ENCODE measurements around the gene CHRNA7.
"Not testable (repeated sequence)": the region's sequence is repeated elsewhere in the genome, so short reads cannot be mapped to it uniquely, and the experiment has no call there.

Gene CHRNA7

GRCh38 chr15:32120577-32121383 lies 90.5 kb downstream of the CHRNA7 start:
- DNase-seq, result no peak

- DNase-seq, result no peak
These were observed 91.0 kb downstream of the CHRNA7 start for GRCh38 chr15:32121384-32121695.

- DNase-seq, result no peak
These were observed 91.7 kb downstream of the CHRNA7 start for GRCh38 chr15:32122013-32122412.

GRCh38 chr15:32123473-32123872 lies 93.2 kb downstream of the CHRNA7 start:
- no peak for DNase-seq

GRCh38 chr15:32124726-32125125 lies 94.4 kb downstream of the CHRNA7 start:
- DNase-seq, result no peak

- DNase-seq, result no peak
These were observed 95.3 kb downstream of the CHRNA7 start for GRCh38 chr15:32125595-32125994.

GRCh38 chr15:32129815-32130214 lies 99.5 kb downstream of the CHRNA7 start:
- no peak for DNase-seq

GRCh38 chr15:32130823-32131222 lies 100.5 kb downstream of the CHRNA7 start:
- DNase-seq, result no peak

- DNase-seq, result no peak
These were observed 101.5 kb downstream of the CHRNA7 start for GRCh38 chr15:32131803-32132202.

- DNase-seq, result no peak
These were observed 102.5 kb downstream of the CHRNA7 start for GRCh38 chr15:32132859-32133258.

GRCh38 chr15:32134842-32135241 lies 104.5 kb downstream of the CHRNA7 start:
- no peak for DNase-seq

GRCh38 chr15:32135335-32135734 lies 105.0 kb downstream of the CHRNA7 start:
- no peak for DNase-seq

- DNase-seq, result not testable (repeated sequence)
These were observed 115.2 kb downstream of the CHRNA7 start for GRCh38 chr15:32145512-32145911.

GRCh38 chr15:32148833-32149555 lies 118.7 kb downstream of the CHRNA7 start:
- DNase-seq, result no peak

GRCh38 chr15:32152574-32152973 lies 122.3 kb downstream of the CHRNA7 start:
- no peak for DNase-seq

GRCh38 chr15:32153868-32154623 lies 123.7 kb downstream of the CHRNA7 start:
- not testable (repeated sequence) for DNase-seq

- not testable (repeated sequence) for DNase-seq
These were observed 131.8 kb downstream of the CHRNA7 start for GRCh38 chr15:32162143-32162542.

- not testable (repeated sequence) for DNase-seq
These were observed 133.8 kb downstream of the CHRNA7 start for GRCh38 chr15:32164065-32164464.

- not testable (repeated sequence) for DNase-seq
These were observed 134.4 kb downstream of the CHRNA7 start for GRCh38 chr15:32164747-32165146.

GRCh38 chr15:32165775-32166174 lies 135.5 kb downstream of the CHRNA7 start:
- not testable (repeated sequence) for DNase-seq

GRCh38 chr15:32166270-32166669 lies 136.0 kb downstream of the CHRNA7 start:
- DNase-seq, result not testable (repeated sequence)

GRCh38 chr15:32167913-32168312 lies 137.6 kb downstream of the CHRNA7 start:
- DNase-seq, result not testable (repeated sequence)

- not testable (repeated sequence) for DNase-seq
These were observed 150.3 kb downstream of the CHRNA7 start for GRCh38 chr15:32180579-32180978.

GRCh38 chr15:32193780-32194179 lies 163.5 kb downstream of the CHRNA7 start:
- DNase-seq, result not testable (repeated sequence)

All from midbrain (tissue), 1 donor.